Neural cell (in vitro differentiated cells): ENCODE results near the gene KLRD1. TPM values are rescaled to one million over a fixed set of nuclear protein-coding genes. Genes with fewer than 3 reads are reported as not detected.
"Not testable (repeated sequence)": the region's sequence is repeated elsewhere in the genome, so short reads cannot be mapped to it uniquely, and the experiment has no call there.

Source experiments
- H2AFZ ChIP-seq: fragments of 200-600, 300-800 bp; sonication (generic), shearing (Covaris generic); 2 replicates; pipeline ENCODE4 v1.6.0; 2014; ENCODE audit warnings: low read depth, mild to moderate bottlenecking, antibody characterized with exemption, low read length, moderate library complexity
- H3F3A ChIP-seq: fragments of 200-600 bp; shearing (Covaris generic); 2 replicates; pipeline ENCODE4 v1.6.1; 2016; ENCODE audit warnings: mild to moderate bottlenecking, moderate library complexity, mixed read lengths, antibody characterized with exemption, low read length; ENCODE audit not compliant: insufficient read depth, poor library complexity, severe bottlenecking
- H3K27ac ChIP-seq: fragments of 200-600, 300-800 bp; sonication (generic), shearing (Covaris generic); 2 replicates; pipeline ENCODE4 v1.5.1; 2014; ENCODE audit warnings: mild to moderate bottlenecking, low read length, moderate library complexity
- H3K27me3 ChIP-seq: fragments of 300-800, 200-600 bp; sonication (generic), shearing (Covaris generic); 2 replicates; pipeline ENCODE4 v1.6.0; 2014; ENCODE audit warnings: mild to moderate bottlenecking, low read depth, low read length, moderate library complexity; ENCODE audit not compliant: insufficient read depth
- H3K36me3 ChIP-seq: fragments of 300-800, 200-600 bp; sonication (generic), shearing (Covaris generic); 2 replicates; pipeline ENCODE4 v1.5.1; 2014; ENCODE audit warnings: mild to moderate bottlenecking, antibody characterized with exemption, low read length, moderate library complexity; ENCODE audit not compliant: insufficient read depth
- H3K4me2 ChIP-seq: fragments of 300-800, 200-600 bp; sonication (generic), shearing (Covaris generic); 2 replicates; pipeline ENCODE4 v1.6.0; 2014; ENCODE audit warnings: mild to moderate bottlenecking, low read length
- H3K4me3 ChIP-seq: fragments of 300-800, 200-600 bp; sonication (generic), shearing (Covaris generic); 2 replicates; pipeline ENCODE4 v1.5.1; 2014; ENCODE audit warnings: mild to moderate bottlenecking, low read length, moderate library complexity
- H3K79me2 ChIP-seq: fragments of 200-600 bp; shearing (Covaris generic); replicated peaks from 2 replicates; pipeline ENCODE4 v1.6.0; 2014; ENCODE audit warnings: mild to moderate bottlenecking, low read length, moderate library complexity; ENCODE audit not compliant: insufficient read depth
- H3K9ac ChIP-seq: fragments of 300-800, 200-600 bp; sonication (generic), shearing (Covaris generic); 2 replicates; pipeline ENCODE4 v1.6.1; 2016; ENCODE audit warnings: mild to moderate bottlenecking, low read length, mixed read lengths
- H3K9me2 ChIP-seq: fragments of 200-600 bp; shearing (Covaris generic); 2 replicates; pipeline ENCODE4 v1.6.1; 2016; ENCODE audit warnings: mild to moderate bottlenecking, low read length, mixed read lengths; ENCODE audit not compliant: insufficient read depth
- H3K9me3 ChIP-seq: fragments of 200-600, 300-800 bp; sonication (generic), shearing (Covaris generic); 2 replicates; pipeline ENCODE4 v1.6.1; 2016; ENCODE audit warnings: mild to moderate bottlenecking, mixed run types, low read length, moderate library complexity, mixed read lengths
- H4K20me1 ChIP-seq: fragments of 200-600 bp; shearing (Covaris generic); 2 replicates; pipeline ENCODE4 v1.6.1; 2016; ENCODE audit warnings: mild to moderate bottlenecking, mixed run types; ENCODE audit not compliant: insufficient read depth
- EP300 ChIP-seq: fragments of 450-650 bp; conservative IDR thresholded peaks from 2 replicates; pipeline ENCODE4 v1.6.1; 2014; ENCODE audit warnings: antibody characterized with exemption, mild to moderate bottlenecking, moderate library complexity; ENCODE audit not compliant: poor library complexity, severe bottlenecking
- EZH2 ChIP-seq: fragments of 200-600, 300-800 bp; shearing (Covaris generic), sonication (generic); IDR thresholded peaks from 2 replicates; pipeline ENCODE4 v1.6.1; 2014; ENCODE audit warnings: antibody characterized with exemption, low read length, borderline replicate concordance, mild to moderate bottlenecking; ENCODE audit not compliant: insufficient read depth, poor library complexity, severe bottlenecking
- MXI1 ChIP-seq: fragments of 450-650 bp; conservative IDR thresholded peaks from 2 replicates; pipeline ENCODE4 v1.6.1; 2014; ENCODE audit warnings: antibody characterized with exemption, mild to moderate bottlenecking; ENCODE audit not compliant: poor library complexity, severe bottlenecking
- POLR2AphosphoS5 ChIP-seq: IDR thresholded peaks from 2 replicates; pipeline ENCODE4 v1.6.1; 2012
- RAD21 ChIP-seq: fragments of 450-650 bp; conservative IDR thresholded peaks from 2 replicates; pipeline ENCODE4 v1.6.1; 2014; ENCODE audit warnings: antibody characterized with exemption, mild to moderate bottlenecking, moderate library complexity
- SMC3 ChIP-seq: fragments of 450-650 bp; conservative IDR thresholded peaks from 2 replicates; pipeline ENCODE4 v1.6.1; 2014; ENCODE audit warnings: antibody characterized with exemption, mild to moderate bottlenecking, moderate library complexity; ENCODE audit not compliant: poor library complexity
- TAF1 ChIP-seq: IDR thresholded peaks from 2 replicates; pipeline ENCODE4 v1.6.1; 2012; ENCODE audit warnings: low read depth
- polyA plus RNA-seq: library from polyadenylated mRNA; depleted of rRNA; stranded (reverse); fragments of >200 nt; gene quantifications from 2 replicates; pipeline ENCODE4 v1.2.3, GENCODE V29; 2014
- TF ChIP-seq, protein P1 (sequence below): fragments of 450-650 bp; IDR thresholded peaks from 2 replicates; pipeline ENCODE4 v1.5.1; 2014; ENCODE audit warnings: antibody characterized with exemption, mild to moderate bottlenecking, moderate library complexity; ENCODE audit not compliant: poor library complexity, severe bottlenecking
- TF ChIP-seq, protein P2 (sequence below): IDR thresholded peaks from 2 replicates; pipeline ENCODE4 v1.6.1; 2012; ENCODE audit warnings: borderline replicate concordance

The KLRD1 gene
- polyA plus RNA-seq, 1 donor from 2014 or later, result 0.52 TPM

DNA sequence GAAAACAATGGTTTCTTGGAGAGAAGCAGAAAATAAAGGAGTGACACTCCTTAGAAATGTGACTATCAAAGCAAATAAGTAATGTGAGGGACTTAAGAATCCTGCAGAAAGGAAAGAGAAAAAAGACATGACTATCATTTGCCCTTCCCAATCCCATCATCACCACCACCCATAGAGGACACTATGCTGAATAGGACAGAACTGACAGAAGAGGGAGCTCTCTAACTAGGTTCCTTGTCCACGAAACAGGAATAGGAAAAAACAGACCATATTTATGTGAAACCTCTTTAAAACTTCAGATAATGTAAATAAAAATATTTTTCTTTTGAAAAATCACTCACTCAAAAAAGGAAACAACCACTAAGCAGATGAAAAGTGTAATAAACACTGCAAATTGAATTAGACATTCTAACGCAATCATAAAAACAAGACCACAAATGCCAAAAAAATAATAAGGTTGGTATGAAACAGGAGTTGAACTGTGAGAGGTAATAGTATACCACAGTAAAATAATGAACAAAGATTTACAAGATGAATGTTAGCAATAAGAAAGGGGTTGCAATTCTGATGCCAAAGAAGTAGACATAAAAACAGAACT is 24.1 kb downstream of the KLRD1 start:
- H3K9me2 ChIP-seq, result no peaks in the 10 kb centered on the region
- TF ChIP-seq RAD21 (peak; percentile 71), SMC3 (peak; percentile 71), POLR2AphosphoS5 (no peak)
- TF ChIP-seq, protein P1, sequence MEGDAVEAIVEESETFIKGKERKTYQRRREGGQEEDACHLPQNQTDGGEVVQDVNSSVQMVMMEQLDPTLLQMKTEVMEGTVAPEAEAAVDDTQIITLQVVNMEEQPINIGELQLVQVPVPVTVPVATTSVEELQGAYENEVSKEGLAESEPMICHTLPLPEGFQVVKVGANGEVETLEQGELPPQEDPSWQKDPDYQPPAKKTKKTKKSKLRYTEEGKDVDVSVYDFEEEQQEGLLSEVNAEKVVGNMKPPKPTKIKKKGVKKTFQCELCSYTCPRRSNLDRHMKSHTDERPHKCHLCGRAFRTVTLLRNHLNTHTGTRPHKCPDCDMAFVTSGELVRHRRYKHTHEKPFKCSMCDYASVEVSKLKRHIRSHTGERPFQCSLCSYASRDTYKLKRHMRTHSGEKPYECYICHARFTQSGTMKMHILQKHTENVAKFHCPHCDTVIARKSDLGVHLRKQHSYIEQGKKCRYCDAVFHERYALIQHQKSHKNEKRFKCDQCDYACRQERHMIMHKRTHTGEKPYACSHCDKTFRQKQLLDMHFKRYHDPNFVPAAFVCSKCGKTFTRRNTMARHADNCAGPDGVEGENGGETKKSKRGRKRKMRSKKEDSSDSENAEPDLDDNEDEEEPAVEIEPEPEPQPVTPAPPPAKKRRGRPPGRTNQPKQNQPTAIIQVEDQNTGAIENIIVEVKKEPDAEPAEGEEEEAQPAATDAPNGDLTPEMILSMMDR, result peak; percentile 66
- no peaks in the 10 kb centered on the region for H3K79me2 ChIP-seq
- no peaks in the 10 kb centered on the region for H3K36me3 ChIP-seq
- H3K27me3 ChIP-seq, result no peaks in the 10 kb centered on the region
- no peaks in the 10 kb centered on the region for H3F3A ChIP-seq
- no peak overlapping the region for H3K27ac ChIP-seq
- H3K9ac ChIP-seq, result no peak overlapping the region
- H3K9me3 ChIP-seq, result no peaks in the 10 kb centered on the region
- no peaks in the 10 kb centered on the region for H4K20me1 ChIP-seq
- no peak overlapping the region for H2AFZ ChIP-seq
- no peak overlapping the region for H3K4me2 ChIP-seq
- no peak overlapping the region for H3K4me3 ChIP-seq

DNA sequence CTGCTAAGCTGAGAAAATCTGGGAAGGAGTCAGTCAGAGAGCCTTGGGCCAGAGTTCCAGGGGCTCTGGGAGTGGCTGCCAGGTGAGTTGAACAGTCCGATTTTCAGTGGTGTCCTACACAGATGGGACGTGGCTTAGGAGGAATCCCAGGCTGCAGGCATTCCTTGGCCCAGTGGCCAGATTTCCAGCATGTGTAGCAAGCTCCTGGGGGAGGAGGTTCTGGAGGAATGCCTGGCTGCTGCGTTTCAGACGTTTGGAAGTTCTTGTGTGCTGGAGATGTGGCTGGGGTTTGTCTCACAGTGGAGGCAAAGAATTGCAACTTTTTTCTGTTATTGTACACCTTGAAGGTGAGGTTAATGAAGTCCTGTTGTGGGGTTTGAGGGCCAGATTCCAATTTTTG is 28.5 kb downstream of the KLRD1 start:
- H3K9ac ChIP-seq, H3K36me3 ChIP-seq, H4K20me1 ChIP-seq, H3K27ac ChIP-seq, H3K9me2 ChIP-seq, H3K4me3 ChIP-seq, H3K79me2 ChIP-seq, H3F3A ChIP-seq, H3K27me3 ChIP-seq, H3K9me3 ChIP-seq, H2AFZ ChIP-seq, H3K4me2 ChIP-seq: not testable (repeated sequence)

DNA sequence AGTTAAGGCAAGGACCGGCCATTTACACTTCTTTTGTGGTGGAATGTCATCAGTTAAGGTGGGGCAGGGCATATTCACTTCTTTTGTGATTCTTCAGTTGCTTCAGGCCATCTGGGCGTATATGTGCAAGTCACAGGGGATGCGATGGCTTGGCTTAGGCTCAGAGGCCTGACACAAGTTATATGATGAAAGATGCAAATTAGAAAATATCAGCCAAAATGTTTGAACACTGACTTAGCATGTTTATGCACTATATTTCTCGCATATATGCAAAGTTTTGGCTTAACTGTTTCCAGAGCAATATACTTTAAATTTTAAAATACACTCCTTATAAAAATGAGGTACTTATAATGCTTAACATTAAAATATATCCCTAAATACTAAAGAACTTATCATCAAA is 30.8 kb downstream of the KLRD1 start:
- H3K27me3 ChIP-seq, H3F3A ChIP-seq, H3K4me2 ChIP-seq, H4K20me1 ChIP-seq, H3K9ac ChIP-seq, H3K9me3 ChIP-seq, H3K9me2 ChIP-seq, H3K4me3 ChIP-seq, H3K27ac ChIP-seq, H3K79me2 ChIP-seq, H2AFZ ChIP-seq, H3K36me3 ChIP-seq: not testable (repeated sequence)

DNA sequence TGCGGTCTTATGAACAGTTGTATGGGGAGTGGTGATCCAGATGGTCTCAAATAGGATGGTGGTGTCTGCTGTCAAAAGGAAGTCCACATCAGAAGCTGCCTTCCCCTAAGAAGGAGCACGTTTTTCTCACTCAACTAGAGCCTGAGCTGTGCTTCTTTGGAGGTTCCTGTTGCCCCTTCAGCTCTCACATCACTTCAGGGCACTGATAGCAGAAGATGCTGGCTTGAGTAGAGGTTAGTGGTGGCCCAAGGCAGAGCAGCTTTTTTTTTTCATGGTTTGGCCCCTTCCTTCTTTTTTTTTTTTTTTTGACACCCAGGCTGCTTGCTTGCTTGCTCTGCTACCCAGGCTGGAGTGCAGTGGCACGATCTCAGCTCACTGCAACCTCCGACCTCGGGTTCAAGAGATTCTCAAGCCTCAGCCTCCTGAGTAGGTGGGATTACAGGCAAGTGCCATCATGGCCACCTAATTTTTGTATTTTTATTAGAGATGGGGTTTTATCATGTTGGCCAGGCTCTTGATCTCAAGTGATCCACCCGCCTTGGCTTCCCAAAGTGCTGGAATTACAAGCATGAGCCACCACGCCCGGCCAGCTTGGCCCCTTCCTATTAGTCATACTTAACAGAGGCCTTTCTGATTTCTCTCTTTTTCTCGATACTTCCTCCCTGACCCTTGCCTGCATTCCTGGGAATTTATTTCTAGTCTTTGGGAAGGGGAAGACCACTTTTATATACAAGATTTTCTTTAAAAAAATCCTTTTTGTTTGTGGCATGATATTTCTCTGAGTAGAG is 31.6 kb downstream of the KLRD1 start:
- H3K27ac ChIP-seq, result no peak overlapping the region
- H3K9ac ChIP-seq, result no peak overlapping the region
- no peaks in the 10 kb centered on the region for H3F3A ChIP-seq
- H3K4me2 ChIP-seq, result no peak overlapping the region
- no peaks in the 10 kb centered on the region for H3K9me2 ChIP-seq
- H4K20me1 ChIP-seq, result no peaks in the 10 kb centered on the region
- no peaks in the 10 kb centered on the region for H3K9me3 ChIP-seq
- H3K79me2 ChIP-seq, result no peaks in the 10 kb centered on the region
- no peaks in the 10 kb centered on the region for H3K36me3 ChIP-seq
- H2AFZ ChIP-seq, result no peak overlapping the region
- no peak for TF ChIP-seq RAD21
- TF ChIP-seq, protein P1, result no peak
- TF ChIP-seq MXI1, result no peak
- no peak for TF ChIP-seq POLR2AphosphoS5
- TF ChIP-seq, protein P2, sequence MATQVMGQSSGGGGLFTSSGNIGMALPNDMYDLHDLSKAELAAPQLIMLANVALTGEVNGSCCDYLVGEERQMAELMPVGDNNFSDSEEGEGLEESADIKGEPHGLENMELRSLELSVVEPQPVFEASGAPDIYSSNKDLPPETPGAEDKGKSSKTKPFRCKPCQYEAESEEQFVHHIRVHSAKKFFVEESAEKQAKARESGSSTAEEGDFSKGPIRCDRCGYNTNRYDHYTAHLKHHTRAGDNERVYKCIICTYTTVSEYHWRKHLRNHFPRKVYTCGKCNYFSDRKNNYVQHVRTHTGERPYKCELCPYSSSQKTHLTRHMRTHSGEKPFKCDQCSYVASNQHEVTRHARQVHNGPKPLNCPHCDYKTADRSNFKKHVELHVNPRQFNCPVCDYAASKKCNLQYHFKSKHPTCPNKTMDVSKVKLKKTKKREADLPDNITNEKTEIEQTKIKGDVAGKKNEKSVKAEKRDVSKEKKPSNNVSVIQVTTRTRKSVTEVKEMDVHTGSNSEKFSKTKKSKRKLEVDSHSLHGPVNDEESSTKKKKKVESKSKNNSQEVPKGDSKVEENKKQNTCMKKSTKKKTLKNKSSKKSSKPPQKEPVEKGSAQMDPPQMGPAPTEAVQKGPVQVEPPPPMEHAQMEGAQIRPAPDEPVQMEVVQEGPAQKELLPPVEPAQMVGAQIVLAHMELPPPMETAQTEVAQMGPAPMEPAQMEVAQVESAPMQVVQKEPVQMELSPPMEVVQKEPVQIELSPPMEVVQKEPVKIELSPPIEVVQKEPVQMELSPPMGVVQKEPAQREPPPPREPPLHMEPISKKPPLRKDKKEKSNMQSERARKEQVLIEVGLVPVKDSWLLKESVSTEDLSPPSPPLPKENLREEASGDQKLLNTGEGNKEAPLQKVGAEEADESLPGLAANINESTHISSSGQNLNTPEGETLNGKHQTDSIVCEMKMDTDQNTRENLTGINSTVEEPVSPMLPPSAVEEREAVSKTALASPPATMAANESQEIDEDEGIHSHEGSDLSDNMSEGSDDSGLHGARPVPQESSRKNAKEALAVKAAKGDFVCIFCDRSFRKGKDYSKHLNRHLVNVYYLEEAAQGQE, result no peak
- TF ChIP-seq TAF1, result no peak
- no peak for TF ChIP-seq EP300
- no peak for TF ChIP-seq SMC3
- TF ChIP-seq EZH2, result no peak
- H3K4me3 ChIP-seq, result no peak overlapping the region
- H3K27me3 ChIP-seq, result no peaks in the 10 kb centered on the region
